Left colon (tissue), 2 donors: Measurements from ENCODE around the gene THADA. TPM values are rescaled to one million over a fixed set of nuclear protein-coding genes. Genes with fewer than 3 reads are reported as not detected.

Source experiments
- ATAC-seq: fragments of 200-7000 bp; cut with Tn5 transposase; one replicate; pipeline ENCODE4 v1.9.1; 2020; ENCODE audit warnings: mild to moderate bottlenecking, moderate library complexity
- DNase-seq, 2 donors: peaks; one replicate each; pipeline ENCODE4 v3.0.0-alpha.2; 2020
- intact Hi-C, 2 donors: fragments of 100-400 bp; cut with DNase I in 1 of 2; cut with micrococcal nuclease in 1 of 2; formaldehyde crosslinking; loops; one replicate each; pipeline versions ENCODE4 v1.11.2 to v1.14.0; 2022; cut with DNase I, micrococcal nuclease
- total RNA-seq, 2 donors: library from RNA; stranded (reverse); fragmentation: NEBNext Ultra II Directional; extraction: Animal tissue kit (Norgen Biotek cat#: 25700); gene quantifications; one replicate each; pipeline ENCODE4 v1.2.1, GENCODE V29; 2021
- donor health status: DM: no; HTN: no; CAD: no.
- donor health status: DM: yes; HTN: yes; CAD: no.

The THADA gene
- total RNA-seq, 2 donors from 2014 or later: 18.7 to 20.3 TPM

GRCh38 chr2:43327119-43327518 lies 268.7 kb downstream of the THADA start:
- ATAC-seq (no peak), DNase-seq (no peak)
- intact Hi-C loops: no loop called here

- ATAC-seq (no peak), DNase-seq (no peak)
- intact Hi-C loops: no loop called here
Observed at GRCh38 chr2:43326101-43326825, 269.6 kb downstream of the THADA start.

- DNase-seq: no peak
- no peak for ATAC-seq
- intact Hi-C loops: no loop called here
Observed at GRCh38 chr2:43325107-43325811, 270.6 kb downstream of the THADA start.

DNA sequence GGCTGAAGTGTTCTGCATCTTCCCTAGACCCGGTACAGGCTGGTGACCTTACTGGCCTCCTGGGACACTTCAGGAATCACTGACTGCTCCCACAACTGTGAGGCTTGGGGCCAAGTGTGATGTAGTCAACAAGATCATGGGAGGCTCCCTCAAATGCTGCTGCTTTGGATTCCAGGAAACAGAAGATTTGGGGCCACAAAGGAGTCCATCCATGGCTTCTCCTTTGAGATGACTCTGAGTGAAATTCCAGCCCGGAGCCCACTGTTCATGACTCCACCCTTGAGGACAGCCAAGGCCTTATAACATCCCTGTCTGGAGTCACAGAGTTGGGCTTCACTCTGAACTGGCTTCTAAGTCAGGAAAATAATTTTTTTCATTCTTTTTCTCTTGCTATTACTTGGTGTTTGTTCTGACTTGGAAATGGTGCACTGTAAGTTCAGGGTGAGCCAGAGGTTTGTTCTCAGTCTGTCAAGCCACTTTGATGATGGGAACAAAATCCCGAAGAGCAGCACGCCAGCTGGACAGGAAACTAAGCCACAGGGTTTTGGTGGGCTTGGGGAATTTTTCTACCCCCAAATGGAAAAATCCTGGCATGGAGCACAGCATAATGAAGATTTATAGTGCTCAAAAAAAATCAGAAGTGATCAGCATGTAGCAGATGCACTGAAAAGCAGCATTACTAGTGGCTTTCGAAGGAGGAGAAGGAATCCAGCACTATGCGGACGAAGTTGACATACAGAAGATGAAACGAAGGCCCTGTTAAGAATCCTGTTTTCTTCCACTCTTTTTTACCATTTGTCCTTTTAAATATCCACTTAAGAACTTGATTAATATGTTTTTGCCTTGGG lies 271.4 kb downstream of the THADA start:
- DNase-seq: no peak
- no peak for ATAC-seq

DNA sequence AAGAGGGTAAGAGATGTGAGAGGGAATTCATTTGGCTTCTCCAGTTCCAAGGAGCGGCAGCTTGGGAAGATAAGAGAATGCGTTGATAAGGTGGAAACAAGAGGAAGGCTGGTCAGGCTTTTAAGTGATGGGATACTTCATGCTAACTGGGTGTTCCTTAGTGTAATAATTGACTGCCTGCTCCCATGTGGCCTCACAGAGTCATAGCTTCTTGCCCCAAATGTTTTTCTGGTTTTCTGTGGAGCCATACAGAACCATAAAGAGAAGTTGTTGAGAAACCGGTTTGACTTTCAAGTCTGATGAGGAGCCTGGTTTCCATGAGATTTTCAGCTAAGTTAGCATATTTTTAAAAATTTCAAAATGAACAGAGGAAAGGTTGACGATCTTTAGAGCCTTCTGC lies 272.0 kb downstream of the THADA start:
- DNase-seq: no peak
- no peak for ATAC-seq
- intact Hi-C loops: no loop called here

More for the DNA sequence above, 271.4 kb downstream of the THADA start:
- intact Hi-C loops: no loop called here

- ATAC-seq: no peak
Observed at GRCh38 chr2:43321446-43321845, 274.4 kb downstream of the THADA start.

DNA sequence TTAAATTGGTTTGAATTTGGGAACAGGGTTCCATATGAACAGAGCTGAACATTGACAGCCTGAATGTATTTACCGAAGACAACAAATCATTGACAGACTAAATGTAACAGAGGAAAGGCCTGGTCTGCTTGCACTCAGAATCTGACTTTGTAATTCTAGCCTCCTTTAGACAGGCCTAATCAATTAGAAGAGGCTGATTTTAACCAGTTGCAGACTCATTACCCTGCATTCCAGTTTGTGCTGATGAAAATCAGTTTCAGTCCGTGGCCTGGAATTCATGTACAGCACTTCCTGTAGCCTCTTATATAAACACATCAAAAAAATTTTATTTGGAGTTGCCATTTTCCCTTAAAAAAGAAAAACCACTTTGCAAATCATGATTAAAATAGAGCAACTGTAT lies 276.3 kb downstream of the THADA start:
- intact Hi-C loops: no loop called here
- ATAC-seq: no peak
- DNase-seq: no peak

More at GRCh38 chr2:43321446-43321845, 274.4 kb downstream of the THADA start:
- no peak for DNase-seq
- intact Hi-C loops: no loop called here

GRCh38 chr2:43318791-43319190 lies 277.0 kb downstream of the THADA start:
- ATAC-seq (no peak), DNase-seq (no peak)
- intact Hi-C loops: no loop called here

DNA sequence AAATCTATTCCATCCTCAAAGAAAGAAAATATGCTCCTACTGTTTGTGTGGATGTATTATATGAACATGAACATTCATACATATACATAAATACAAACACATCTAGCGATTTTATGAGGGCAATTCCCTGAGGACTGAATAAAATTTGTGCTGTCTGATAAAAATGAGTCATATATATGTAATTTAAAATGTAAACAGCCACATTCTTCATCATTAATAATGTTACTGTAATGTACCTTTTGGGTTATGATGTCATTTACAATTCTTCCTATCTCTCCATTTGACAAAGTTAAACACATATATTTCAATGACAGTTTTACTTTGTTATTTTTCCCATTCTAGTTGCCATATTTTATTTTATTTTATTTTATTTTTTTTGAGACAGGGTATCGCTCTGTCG lies 278.2 kb downstream of the THADA start:
- intact Hi-C loops: no loop called here
- DNase-seq (no peak), ATAC-seq (no peak)

DNA sequence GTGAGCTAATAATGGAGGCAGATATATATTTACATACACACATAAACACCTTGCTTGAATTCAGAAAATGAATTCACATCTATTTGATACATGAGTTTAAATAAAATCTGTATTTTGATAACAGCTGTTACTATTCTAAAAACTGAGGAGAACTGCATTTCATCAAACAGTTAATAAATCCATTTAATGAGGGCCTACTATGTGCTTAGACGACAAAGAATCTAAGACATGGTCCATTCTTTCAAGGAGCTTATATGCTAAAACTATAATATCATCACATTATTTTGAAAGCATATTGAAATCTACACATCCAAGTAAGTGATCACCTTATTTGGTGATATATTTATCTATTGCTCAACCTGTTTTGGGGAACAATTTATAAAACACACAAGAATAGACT lies 278.6 kb downstream of the THADA start:
- intact Hi-C loops: no loop called here
- no peak for DNase-seq
- ATAC-seq: no peak

DNA sequence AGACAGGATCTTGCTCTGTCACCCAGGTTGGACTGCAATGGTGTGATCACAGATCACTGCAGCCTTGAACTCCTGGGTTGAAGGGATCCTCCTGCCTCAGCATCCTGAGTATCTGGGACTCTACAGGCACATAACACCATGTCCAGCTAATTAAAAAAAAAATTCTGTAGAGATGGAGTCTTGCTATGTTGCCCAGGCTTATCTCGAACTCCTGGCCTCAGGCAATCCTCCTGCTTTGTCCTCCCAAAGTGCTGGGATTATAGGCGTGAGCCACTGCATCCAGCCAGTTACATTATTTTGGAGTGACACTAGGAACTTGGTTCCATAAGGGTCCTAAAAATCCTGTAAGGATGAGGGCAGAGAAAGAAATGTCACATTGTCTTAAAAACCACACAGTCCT lies 280.4 kb downstream of the THADA start:
- intact Hi-C loops: no loop called here
- ATAC-seq: no peak
- DNase-seq: no peak

- ATAC-seq (no peak), DNase-seq (no peak)
- intact Hi-C loops: no loop called here
Observed at GRCh38 chr2:43314299-43314927, 281.4 kb downstream of the THADA start.

DNA sequence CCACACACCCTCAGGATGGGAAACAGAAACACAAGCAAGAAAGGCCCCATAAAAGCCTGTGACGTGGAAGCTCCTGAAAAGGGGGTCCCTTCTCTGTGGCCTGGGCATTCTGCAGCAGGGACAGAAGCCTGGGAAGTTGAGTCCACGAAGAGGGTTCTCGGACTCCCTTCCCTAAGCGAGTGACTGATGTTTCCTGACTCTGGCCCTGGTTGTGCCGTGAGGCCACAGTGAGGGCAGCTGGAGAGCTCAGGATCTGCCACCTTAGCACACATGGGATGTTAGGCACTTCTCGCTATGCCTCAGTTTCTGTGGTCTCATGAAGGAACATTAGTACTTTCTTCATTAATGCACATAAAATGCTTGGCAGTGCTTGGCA lies 282.2 kb downstream of the THADA start:
- intact Hi-C loops: no loop called here
- no peak for ATAC-seq
- no peak for DNase-seq

DNA sequence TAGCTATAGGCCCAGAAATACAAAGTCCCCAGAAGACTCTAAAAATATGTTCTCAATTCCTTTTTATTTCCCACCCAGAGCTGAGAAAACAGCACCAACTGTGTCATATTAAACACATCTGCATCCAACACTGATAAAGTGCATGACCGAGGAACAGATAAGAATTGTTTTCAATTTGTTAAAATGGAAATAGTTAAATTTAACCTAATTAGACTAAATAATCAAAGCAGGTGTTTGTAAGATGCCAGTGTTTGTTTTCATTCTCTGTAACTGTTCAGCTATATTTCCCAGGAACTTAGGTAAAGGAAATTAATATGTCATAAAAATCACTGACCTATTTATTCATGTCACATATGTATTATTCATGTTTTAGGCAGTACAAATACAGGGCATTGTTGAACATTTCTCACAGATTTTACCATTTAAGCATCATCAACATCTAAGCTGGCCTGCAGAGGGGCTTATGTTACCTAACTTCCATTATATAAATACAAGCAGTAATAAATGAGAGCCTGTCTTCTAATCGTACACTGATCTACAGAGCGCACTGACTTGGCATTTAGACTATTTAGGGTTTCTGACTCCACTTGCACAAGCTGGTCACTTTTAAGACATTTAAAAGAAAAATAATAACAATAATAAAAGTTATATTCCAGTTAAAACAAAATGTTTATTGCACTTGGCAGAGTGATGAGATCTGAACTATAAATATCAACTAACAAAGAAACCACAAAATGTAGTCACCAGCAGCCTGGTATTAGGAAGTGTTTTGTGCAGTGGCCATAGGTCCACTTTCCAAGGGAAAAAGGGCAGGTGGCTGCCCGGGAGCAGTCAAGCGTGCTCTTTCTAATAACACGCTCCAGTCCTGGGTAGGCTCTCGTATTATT lies 282.8 kb downstream of the THADA start:
- intact Hi-C loops: no loop called here
- DNase-seq: no peak
- peak; percentile 18 for ATAC-seq

DNA sequence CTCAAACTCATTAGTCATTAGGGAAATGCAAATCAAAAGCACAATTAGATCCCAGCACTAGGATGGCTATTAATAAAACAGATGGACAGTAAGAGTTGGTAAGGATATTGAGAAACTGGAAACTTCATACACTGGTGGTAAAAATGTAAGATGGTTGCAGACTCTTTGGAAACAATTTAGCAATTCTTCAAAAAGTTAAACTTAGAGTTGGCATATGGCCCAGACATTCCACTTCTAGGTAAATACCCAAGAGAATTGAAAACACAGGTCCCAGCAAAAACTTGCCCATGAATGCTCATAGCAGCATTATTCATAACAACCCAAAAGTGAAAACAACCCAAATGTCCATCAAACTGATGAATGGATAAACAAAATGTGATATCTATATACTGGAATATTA lies 284.6 kb downstream of the THADA start:
- DNase-seq: no peak
- intact Hi-C loops: no loop called here
- ATAC-seq: no peak

- DNase-seq (no peak), ATAC-seq (no peak)
- intact Hi-C loops: no loop called here
Observed at GRCh38 chr2:43309935-43310334, 285.9 kb downstream of the THADA start.

- intact Hi-C loops: no loop called here
- ATAC-seq (no peak), DNase-seq (no peak)
Observed at GRCh38 chr2:43307973-43308372, 287.9 kb downstream of the THADA start.

DNA sequence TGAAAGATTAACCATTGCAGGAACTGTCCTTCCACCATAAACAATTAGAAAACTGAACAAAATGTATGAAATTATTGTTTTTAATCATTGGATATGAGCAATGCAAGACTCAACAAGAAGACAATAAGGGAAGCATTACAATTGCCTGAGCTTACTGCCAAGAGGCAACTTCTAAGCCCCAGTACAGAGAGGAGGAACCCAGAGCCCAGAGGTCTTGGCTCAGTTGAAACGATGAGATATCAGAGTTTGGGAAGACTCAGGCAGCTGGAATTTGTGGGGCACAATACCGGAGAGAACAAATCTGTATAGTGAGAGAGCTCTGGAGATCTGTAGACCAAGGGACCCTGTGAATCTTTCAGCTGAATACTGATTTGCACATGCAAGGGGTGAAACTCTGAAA lies 288.8 kb downstream of the THADA start:
- intact Hi-C loops: no loop called here
- ATAC-seq: no peak

More for the DNA sequence above, 288.8 kb downstream of the THADA start:
- no peak for DNase-seq
